HPDE6-E6E7 (cell line): ENCODE data around the gene RGS19.

Source experiments
- DNase-seq: peaks from one replicate; pipeline ENCODE4 v3.0.0; 2011; ENCODE audit warnings: missing footprints; ENCODE audit errors: extremely low spot score

The RGS19 gene

GRCh38 chr20:64049060-64049877 lies 30.0 kb downstream of the RGS19 start, which contains the start of gene SOX18:
Gene SOX18, minus strand, starts transcription at chr20:64049639. Its CDS starts 123 bp downstream, at chr20:64049516.
- no peak for DNase-seq

- DNase-seq: no peak
These were observed 30.8 kb downstream of the RGS19 start for GRCh38 chr20:64048402-64049044.

- no peak for DNase-seq
These were observed 31.3 kb downstream of the RGS19 start for GRCh38 chr20:64047968-64048401.

GRCh38 chr20:64047046-64047389 lies 32.3 kb downstream of the RGS19 start:
- no peak for DNase-seq

DNA sequence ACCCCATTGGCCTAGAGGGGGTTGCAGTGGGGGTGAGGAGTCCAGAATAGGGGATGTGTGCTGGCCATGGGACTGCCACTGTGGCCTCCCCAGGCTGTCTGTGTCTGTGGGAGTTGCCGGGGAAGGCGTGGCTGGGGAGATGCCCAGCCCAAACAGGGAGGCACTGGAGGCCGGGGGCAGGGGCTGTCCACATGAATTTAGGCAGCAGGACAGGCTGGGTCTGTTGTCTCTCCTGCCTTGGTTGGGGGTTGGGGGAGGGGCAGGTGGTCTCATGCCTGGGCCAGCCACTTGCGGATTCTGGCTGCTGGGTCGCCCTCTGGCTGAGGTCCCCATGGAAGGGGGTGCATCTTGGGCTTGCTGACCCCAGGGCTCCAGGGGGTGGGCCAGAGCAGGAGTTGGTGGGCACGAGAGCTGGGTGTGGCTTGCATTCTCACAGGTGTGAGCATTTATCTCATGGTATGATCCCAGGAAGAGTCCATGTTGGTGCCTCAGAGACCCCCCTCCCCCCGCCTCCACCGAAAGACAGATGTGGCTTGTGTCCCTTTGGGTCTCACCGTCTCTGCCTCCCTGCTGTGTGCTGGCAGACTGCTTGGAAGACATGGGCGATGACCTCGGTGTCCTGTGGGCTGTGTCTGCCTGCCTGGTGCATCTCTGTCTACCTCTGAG lies 33.8 kb downstream of the RGS19 start:
- no peak for DNase-seq

DNA sequence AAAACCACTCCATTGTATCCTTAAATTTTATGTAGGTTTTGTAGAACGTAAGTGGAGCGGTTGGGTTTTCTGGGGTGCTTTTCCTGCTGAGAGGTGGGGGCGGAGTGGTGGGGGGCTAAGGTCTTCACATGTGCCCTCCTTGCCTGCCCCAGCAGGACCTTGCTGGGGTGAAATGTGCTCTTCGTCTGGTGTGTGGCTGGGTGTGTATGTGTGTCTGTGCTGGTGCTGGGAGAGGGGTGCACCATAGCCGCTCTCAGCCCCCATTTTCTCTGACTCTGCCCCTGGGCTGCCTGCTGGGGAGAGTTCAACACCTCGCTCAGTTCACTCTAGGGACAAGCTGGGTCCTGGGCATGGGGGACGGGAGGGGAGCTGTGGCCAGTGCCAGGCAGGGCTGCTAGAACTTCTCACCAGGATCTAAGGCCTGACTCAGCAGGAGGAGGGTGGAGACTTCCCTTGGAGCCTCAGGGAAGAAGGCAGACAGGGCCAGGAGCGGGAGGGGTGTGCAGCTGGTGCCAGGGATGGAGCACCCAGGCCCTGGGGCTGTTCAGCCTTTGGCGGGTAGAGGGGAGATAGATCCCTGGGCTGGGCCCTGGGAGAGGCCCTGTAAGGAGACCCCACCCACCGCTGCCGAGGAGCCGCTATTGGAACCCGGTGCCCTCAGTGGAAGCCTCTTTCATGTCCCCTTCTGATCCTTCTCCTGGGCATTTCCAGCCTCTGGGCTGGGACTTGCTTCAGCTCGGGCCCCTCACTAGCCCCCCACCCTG lies 34.7 kb downstream of the RGS19 start:
- peak; percentile 90 for DNase-seq

- no peak for DNase-seq
These were observed 35.5 kb downstream of the RGS19 start for GRCh38 chr20:64043768-64044167.

GRCh38 chr20:64042054-64042781 lies 37.1 kb downstream of the RGS19 start:
- DNase-seq: no peak

DNA sequence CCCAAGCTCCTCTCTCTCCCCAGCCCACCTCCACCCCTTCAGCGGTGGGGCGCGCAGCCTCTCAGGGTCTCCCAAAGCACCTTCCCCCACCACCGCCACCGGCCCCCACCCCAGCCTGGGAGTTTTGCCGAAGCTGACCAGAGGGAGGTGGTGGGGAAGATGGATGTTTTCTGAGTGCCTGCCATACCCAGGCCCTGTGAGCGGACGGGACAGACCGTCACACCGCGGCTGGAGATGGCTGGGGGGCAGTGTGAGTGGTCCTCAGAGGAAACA lies 37.6 kb downstream of the RGS19 start:
- DNase-seq: no peak

DNA sequence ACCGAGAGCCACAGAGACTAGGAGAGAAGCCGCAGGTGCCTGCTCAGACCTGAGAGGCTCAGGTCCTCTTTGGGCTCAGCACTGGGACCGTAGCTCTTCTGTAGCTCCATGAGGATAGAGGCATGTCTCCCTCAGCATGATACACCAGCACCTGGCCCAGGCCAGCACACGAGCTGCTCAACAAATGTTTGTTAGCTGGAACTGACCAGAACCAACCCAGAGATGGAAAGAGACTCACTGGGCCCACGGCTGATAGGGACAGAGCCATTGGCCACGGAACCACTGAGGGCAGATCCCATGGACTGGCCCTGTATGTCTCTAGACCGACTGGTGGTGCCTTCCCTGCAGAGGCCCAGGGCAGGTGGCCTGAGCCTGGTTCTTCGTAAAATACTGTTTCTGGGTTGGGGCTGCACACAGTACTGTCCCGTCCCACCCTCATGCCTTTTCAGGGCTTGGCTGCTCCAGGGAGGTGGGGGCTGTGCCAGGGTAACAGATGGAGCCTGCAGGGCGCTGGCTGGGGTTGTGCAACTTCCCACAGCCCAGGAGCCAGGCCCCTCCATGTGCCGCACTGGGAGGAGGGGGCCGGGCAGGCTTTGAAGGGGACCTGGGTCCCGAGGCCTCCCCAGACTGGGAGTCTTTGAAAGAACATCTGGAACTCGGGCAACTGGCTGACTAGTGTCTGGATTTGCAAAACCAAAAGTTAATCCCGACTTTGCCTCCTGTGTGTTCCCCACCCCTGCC lies 38.1 kb downstream of the RGS19 start:
- DNase-seq: no peak

DNA sequence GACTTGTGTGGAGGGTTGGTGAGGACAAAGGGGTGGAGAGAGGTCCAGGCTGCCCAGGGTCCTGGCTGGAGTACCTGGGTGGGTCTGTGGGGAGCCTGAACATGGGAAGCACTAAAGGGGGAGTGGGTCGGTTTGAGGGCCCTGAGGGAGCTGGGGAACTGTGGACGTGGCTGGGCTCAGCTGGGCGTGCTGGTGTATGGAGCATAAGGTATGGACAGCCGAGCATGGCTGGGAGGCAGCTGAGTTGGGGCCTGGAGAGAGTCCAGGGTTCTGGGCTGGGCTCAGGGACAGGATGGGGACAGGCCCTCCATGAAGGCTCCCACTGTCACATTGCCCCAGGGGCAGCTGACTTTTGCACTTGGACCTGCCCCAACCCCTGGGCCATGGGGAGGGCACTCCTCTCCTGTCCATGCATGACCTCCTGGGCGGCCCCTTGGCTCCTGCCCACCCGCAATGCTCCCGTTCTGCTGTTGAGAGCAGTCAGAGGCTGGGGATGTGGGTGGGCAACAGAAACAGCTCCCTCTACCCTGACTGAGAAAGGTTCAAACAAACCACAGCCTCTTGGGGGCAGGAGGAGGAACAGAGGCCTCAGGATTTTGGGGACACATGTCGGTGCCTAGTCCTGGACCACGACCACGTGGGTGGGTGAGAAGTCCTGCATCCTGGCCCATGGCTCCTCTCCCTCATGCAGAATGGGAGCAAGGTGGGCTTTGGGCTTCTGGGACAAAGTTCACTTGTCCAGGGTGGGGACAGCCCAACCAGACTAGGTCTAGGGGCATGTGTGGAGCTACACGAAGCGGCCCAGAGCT lies 38.9 kb downstream of the RGS19 start:
- no peak for DNase-seq

GRCh38 chr20:64039293-64040160 lies 39.8 kb downstream of the RGS19 start:
- no peak for DNase-seq

DNA sequence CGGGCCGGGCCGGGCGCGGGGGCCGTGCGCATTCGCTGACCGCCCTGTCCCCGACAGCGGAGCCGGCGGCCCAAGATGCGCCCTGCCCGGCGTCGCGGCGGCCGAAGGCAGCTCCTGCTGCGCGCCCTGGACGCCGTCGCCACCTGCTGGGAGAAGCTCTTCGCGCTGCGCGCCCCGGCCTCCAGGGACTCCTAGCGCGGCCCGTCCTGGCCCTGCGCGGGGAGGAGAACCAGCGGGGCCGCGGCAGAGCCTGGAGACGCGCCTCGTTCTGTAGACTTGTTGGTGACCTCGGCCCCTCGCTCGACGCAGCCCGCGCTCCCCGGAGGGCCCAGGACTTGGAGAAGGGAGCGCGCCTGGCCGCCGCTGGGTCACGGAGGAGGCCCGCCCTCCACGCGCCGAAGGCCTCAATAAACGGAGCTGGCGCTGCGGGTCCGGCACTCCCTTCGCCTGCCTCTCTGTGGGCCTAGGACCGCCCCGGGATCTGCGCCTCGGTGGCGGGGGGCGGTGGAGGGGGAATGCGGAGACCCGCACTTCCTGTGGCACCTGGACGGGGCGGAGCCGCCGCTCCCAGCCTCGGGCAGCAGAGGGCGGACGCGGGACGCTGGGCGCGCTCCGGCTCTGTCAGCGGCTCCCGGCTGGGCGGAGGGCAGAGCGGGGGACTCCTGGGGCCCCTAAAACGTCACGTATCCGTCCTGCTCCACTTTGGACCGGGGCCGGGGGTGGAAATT lies 40.6 kb downstream of the RGS19 start:
- DNase-seq: peak; percentile 88

DNA sequence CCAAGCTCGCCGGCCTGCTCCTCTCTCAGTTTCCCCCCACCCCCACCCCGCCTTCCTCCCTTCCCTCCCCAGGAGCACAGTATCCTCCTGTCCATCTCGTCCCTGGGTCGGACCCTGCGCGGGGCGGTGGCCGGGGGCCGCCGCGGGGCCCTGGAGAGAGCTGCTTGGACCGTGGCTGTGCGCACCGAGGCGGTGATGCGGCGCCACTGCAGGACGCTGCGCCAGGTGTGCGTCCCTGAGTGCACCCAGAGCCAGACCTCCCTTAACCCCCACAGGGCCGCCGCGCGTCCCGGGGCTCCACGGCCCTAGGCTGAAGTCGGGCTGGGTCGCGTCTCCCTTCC lies 41.1 kb downstream of the RGS19 start:
- DNase-seq: no peak

- DNase-seq: no peak
These were observed 41.7 kb downstream of the RGS19 start for GRCh38 chr20:64037498-64038213.

- no peak for DNase-seq
These were observed 42.2 kb downstream of the RGS19 start for GRCh38 chr20:64037199-64037497.

DNA sequence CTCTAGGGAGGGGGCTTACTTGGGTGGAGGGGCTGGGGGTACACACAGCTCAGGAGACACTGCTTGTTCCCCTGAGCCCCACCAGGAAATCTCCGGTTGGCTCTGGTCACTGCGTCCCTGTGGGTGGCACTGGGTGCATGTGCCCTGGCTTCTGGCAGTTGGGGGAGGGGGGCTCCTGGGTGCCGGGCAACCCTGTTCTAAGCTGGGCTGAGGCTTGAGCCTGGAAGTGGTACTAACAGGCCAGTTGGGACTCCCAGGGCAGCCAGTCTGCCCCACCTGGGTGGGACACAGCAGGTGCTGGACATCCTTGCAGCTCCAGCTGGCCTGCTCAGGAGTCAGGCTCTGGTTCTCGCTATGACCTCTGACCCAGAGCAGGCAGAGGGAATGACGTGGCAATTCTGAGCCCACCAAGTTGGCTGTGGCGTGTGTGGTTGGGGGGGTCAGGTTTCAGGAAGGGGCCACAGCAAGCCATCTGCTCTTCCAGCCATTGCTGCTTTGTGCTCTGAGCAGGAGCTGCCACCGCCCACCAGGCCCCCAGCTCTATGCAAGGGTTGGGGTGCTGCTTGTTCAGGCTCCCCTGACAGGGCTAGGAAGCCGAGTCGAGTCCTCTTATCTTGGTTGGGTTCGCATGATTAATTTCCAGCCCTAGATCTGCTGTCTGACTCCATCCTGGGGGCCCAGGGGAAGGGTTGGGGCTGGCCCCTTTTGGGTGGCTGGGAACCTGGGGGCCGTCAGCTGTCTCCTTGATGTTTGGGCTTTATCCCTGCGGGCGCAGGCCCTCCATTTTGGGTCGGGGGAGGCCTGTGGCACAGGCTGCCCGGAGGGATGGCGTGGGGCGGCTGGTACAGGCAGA lies 42.7 kb downstream of the RGS19 start:
- DNase-seq: no peak
